K562 (cell line): ENCODE data around the gene LILRA2. TPM values are rescaled to one million over a fixed set of nuclear protein-coding genes. Genes with fewer than 3 reads are reported as not detected.

Experiments used
- ATAC-seq: fragments of 200-7000 bp; cut with Tn5 transposase; 3 replicates; pipeline ENCODE4 v1.9.1; 2020; ENCODE audit warnings: moderate library complexity
- BruUV-seq: library from RNA; stranded (reverse); fragments of 400-500 nt; replicated peaks from 2 replicates; lab custom pipeline; 2021; lab: Mats Ljungman, UMichigan
- CTCF ChIA-PET: fragments of 300-600 bp; formaldehyde crosslinking; extraction: SDS; loops from one replicate; lab custom pipeline; 2021; ENCODE audit warnings: low intra/inter-chr PET ratio; lab: Yijun Ruan, JAX
- POLR2A ChIA-PET: fragments of 300-600, 350-650 bp; sonication (Branson Sonifier 250); formaldehyde crosslinking; extraction: SDS; loops from one replicate; lab custom pipeline; 2021; ENCODE audit warnings: antibody characterized with exemption, inconsistent platforms; lab: Yijun Ruan, JAX
- DNase-seq, 4 experiments: peaks; one replicate each; pipeline versions ENCODE4 v3.0.0 to v3.0.0-alpha.2; 2011 to 2018; ENCODE audit warnings: low spot score in 3 of 4, mixed read lengths in 3 of 4; ENCODE audit errors: extremely low read depth in 1 of 4
- FAIRE-seq: peaks from 2 replicates; lab custom pipeline; 2011; peaks lifted over from hg19 to GRCh38; lab: Jason Lieb, UNC
- H2AFZ ChIP-seq: 2 replicates; pipeline ENCODE4 v1.6.0; 2011; ENCODE audit warnings: low read depth, low read length, control low read depth, inconsistent platforms
- H3K27ac ChIP-seq: fragments of 200-600 bp; 3 replicates; pipeline ENCODE4 v1.8.0; 2011; ENCODE audit warnings: low read depth, mild to moderate bottlenecking, control low read depth, inconsistent platforms, low read length, moderate library complexity, mixed read lengths; ENCODE audit errors: extremely low read depth
- H3K27me3 ChIP-seq, 2 experiments: fragments of 300-600 bp in 1 of 2; 2 replicates in 1 of 2; 3 replicates in 1 of 2; pipeline versions ENCODE4 v1.6.0 to v1.8.0; 2011; ENCODE audit warnings: inconsistent platforms in 2 of 2, low read length in 2 of 2, mild to moderate bottlenecking in 1 of 2, mixed read lengths in 1 of 2, moderate library complexity in 1 of 2; ENCODE audit not compliant: control insufficient read depth in 2 of 2, insufficient read depth in 2 of 2
- H3K36me3 ChIP-seq: fragments of 300-600 bp; 3 replicates; pipeline ENCODE4 v1.8.0; 2011; ENCODE audit warnings: mild to moderate bottlenecking, low read length, inconsistent platforms; ENCODE audit not compliant: control insufficient read depth, insufficient read depth
- H3K4me1 ChIP-seq, 2 experiments: fragments of 200-600 bp in 1 of 2; replicated peaks in 1 of 2; 2 replicates in 1 of 2; 3 replicates in 1 of 2; pipeline versions ENCODE4 v1.5.1 to v1.8.0; 2011; ENCODE audit warnings: inconsistent platforms in 2 of 2, low read length in 2 of 2, mild to moderate bottlenecking in 1 of 2, mixed read lengths in 1 of 2, moderate library complexity in 1 of 2; ENCODE audit not compliant: control insufficient read depth in 2 of 2, insufficient read depth in 2 of 2
- H3K4me2 ChIP-seq: 2 replicates; pipeline ENCODE4 v1.6.1; 2011; ENCODE audit warnings: low read length, control low read depth, inconsistent platforms, mixed read lengths; ENCODE audit not compliant: insufficient read depth
- H3K4me3 ChIP-seq: fragments of 200-600 bp; sonication (generic), shearing (Covaris generic); 2 replicates; pipeline ENCODE4 v1.5.1; 2016; ENCODE audit warnings: control low read depth, inconsistent platforms
- H3K79me2 ChIP-seq: fragments of 200-600 bp; 3 replicates; pipeline ENCODE4 v1.8.0; 2011; ENCODE audit warnings: low read length, inconsistent platforms; ENCODE audit not compliant: control insufficient read depth, insufficient read depth
- H3K9ac ChIP-seq, 2 experiments: 2 replicates each; pipeline versions ENCODE4 v1.6.0 to v1.6.1; 2011; ENCODE audit warnings: low read depth in 2 of 2, low read length in 2 of 2, control low read depth in 1 of 2, inconsistent platforms in 1 of 2, mild to moderate bottlenecking in 1 of 2, mixed read lengths in 1 of 2; ENCODE audit not compliant: insufficient read depth in 1 of 2
- H3K9me1 ChIP-seq: one replicate; pipeline ENCODE4 v1.6.0; 2011; ENCODE audit warnings: inconsistent platforms, mild to moderate bottlenecking, low read length, moderate library complexity; ENCODE audit not compliant: control insufficient read depth, insufficient read depth
- H3K9me3 ChIP-seq: replicated peaks from 2 replicates; pipeline ENCODE4 v1.5.1; 2011; ENCODE audit warnings: low read depth, low read length, inconsistent platforms; ENCODE audit not compliant: control insufficient read depth, insufficient read depth
- H4K20me1 ChIP-seq: replicated peaks from 2 replicates; pipeline ENCODE4 v1.6.1; 2011; ENCODE audit warnings: low read length, inconsistent platforms, mixed read lengths; ENCODE audit not compliant: control insufficient read depth, insufficient read depth
- BHLHE40 ChIP-seq: IDR thresholded peaks from 2 replicates; pipeline ENCODE4 v1.6.1; 2011; ENCODE audit warnings: low read length, improper control_type of control experiment
- PPARD ChIP-seq: fragments of 250-450 bp; sonication (Bioruptor Pico); IDR thresholded peaks from 2 replicates; pipeline ENCODE4 v1.8.0; 2022; ENCODE audit warnings: inconsistent platforms, mild to moderate bottlenecking, moderate library complexity
- RAD51 ChIP-seq: fragments of 450-650 bp; IDR thresholded peaks from 2 replicates; pipeline ENCODE4 v1.7.1; 2016; ENCODE audit warnings: low read depth, mild to moderate bottlenecking, borderline replicate concordance
- TCF15 ChIP-seq: fragments of 250-450 bp; sonication (Bioruptor Pico); IDR thresholded peaks from 2 replicates; pipeline ENCODE4 v1.8.0; 2022; ENCODE audit warnings: moderate library complexity, mild to moderate bottlenecking, inconsistent platforms
- USF1 ChIP-seq: sonication (generic); formaldehyde crosslinking; IDR thresholded peaks from 2 replicates; pipeline ENCODE4 v1.9.0; 2022; ENCODE audit warnings: mild to moderate bottlenecking, missing genetic modification reagents
- USF2 ChIP-seq: sonication (generic); formaldehyde crosslinking; IDR thresholded peaks from 2 replicates; pipeline ENCODE4 v1.5.0; 2020; ENCODE audit warnings: missing genetic modification reagents
- ZNF655 ChIP-seq: fragments of 250-450 bp; sonication (Bioruptor Pico); IDR thresholded peaks from 2 replicates; pipeline ENCODE4 v1.5.0; 2021
- WGBS: fragments of 100-300 bp; shearing (Covaris generic); methylation state at CpG from one replicate; pipeline ENCODE4 v1.1.6; 2016; ENCODE audit warnings: low coverage, mixed read lengths; ENCODE audit not compliant: insufficient coverage; ENCODE audit errors: missing lambda C conversion rate; 5-methylcytosine and 5-hydroxymethylcytosine counted together
- in situ Hi-C: fragments of 300-500 bp; cut with MboI; formaldehyde crosslinking; loops from 4 replicates; pipeline ENCODE4 v1.15.0; 2018; ENCODE audit warnings: inconsistent platforms, mixed read lengths
- intact Hi-C: fragments of 100-400 bp; cut with micrococcal nuclease; formaldehyde crosslinking; loops from 2 replicates; pipeline ENCODE4 v1.14.2; 2022
- polyA plus RNA-seq, 8 experiments: library from polyadenylated mRNA; depleted of rRNA in 4 of 8; stranded (reverse) in 5 of 8; unstranded in 3 of 8; fragments of >200 nt; fragmentation: Nextera tagmentation in 2 of 8; fragmentation: Illumina TruSeq in 1 of 8; extraction: Ambion mirVana in 2 of 8; extraction: Trizol in 1 of 8; gene quantifications; 2 replicates each; pipeline versions ENCODE4 v1.2.1 to v1.2.3, GENCODE V29; 2011 to 2014; ENCODE audit warnings: inconsistent platforms in 1 of 8, missing spikeins in 1 of 8
- total RNA-seq, 7 experiments: library from RNA; depleted of rRNA in 6 of 7; stranded (reverse); fragments of >200 nt in 6 of 7; fragmentation: Illumina TruSeq in 2 of 7; extraction: Trizol in 2 of 7; gene quantifications; 2 replicates each; pipeline versions ENCODE4 v1.2.1 to v1.2.3, GENCODE V29; 2011 to 2021; ENCODE audit warnings: low replicate concordance in 1 of 7
- TF ChIP-seq, protein P1 (sequence below): fragments of 450-650 bp; formaldehyde crosslinking; IDR thresholded peaks from 2 replicates; pipeline ENCODE4 v1.4.0; 2020; ENCODE audit warnings: mild to moderate bottlenecking, mixed read lengths

LILRA2 gene
- total and polyA plus RNA-seq, 9 of the 15 experiments (the other 6 are each of a cell fraction or from before 2014, with no cell fraction given) = 0.32 to 2.1 (median 0.96) TPM

DNA sequence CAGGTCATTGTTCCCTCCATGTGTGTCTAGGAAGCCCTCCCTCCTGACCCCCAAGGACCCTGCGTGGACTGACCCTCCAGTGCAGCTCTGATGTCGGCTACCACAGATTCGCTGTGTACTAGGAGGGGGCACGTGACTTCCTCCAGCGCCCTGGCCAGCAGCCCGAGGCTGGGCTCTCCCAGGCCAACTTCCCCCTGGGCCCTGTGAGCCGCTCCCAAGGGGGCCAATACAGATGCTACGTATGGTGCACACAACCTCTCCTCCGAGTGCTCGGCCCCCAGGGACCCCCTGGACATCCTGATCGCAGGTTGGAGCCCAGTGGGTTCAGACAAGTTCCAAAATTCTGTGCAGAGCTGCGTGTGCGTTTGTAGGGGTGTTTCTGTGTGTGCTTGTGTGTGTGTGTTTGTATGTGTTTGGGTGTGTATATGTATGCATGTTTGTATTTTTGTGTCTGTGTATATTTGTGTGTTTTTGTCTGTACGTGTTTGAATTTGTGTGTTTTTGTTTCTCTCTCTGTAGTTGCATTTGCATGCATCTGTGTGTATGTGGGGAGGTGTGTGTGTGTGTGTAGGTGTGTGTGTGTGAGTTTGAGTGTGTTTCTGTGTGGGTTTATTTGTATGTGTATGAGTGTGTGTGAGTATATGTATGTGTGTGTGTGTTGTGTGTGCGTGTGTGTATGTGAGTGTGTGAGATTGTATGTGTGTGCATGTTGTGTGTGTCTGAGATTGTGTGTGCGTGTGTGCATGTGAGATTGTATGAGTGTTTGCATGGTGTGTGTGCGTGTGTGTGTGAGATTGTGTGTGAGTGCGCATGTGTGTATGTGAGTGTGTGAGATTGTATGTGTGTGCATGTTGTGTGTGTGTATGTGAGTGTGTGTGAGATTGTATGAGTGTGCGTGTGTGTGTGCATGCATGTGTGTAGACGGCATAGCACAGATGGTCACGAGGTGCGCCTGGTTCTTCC, 21.4 kb upstream of the LILRA2 start:
- Histone ChIP-seq H3K36me3 (no peaks in the 10 kb centered on the region), H3K9me1 (no peaks in the 10 kb centered on the region), H3K9ac (no peak overlapping the region), H4K20me1 (no peaks in the 10 kb centered on the region), H2AFZ (no peak overlapping the region), H3K4me2 (no peak overlapping the region), H3K27ac (no peak overlapping the region), H3K79me2 (no peaks in the 10 kb centered on the region), H3K4me3 (no peak overlapping the region), H3K4me1 (peaks cover 0 to 5% of the 10 kb centered on the region in 2 experiments; a peak in 2 of 5 replicates), H3K27me3 (peaks cover 36 to 66% of the 10 kb centered on the region in 2 experiments), H3K9me3 (no peaks in the 10 kb centered on the region)
- BruUV-seq = no TSS peak
- in situ Hi-C loops = no loop called here
- FAIRE-seq (no peak), DNase-seq (no peak), ATAC-seq (no peak)
- peak; percentile 34; the same call in 1 of the 2 replicates for TF ChIP-seq RAD51
- no peak for TF ChIP-seq ZNF655
- TF ChIP-seq, protein P1, sequence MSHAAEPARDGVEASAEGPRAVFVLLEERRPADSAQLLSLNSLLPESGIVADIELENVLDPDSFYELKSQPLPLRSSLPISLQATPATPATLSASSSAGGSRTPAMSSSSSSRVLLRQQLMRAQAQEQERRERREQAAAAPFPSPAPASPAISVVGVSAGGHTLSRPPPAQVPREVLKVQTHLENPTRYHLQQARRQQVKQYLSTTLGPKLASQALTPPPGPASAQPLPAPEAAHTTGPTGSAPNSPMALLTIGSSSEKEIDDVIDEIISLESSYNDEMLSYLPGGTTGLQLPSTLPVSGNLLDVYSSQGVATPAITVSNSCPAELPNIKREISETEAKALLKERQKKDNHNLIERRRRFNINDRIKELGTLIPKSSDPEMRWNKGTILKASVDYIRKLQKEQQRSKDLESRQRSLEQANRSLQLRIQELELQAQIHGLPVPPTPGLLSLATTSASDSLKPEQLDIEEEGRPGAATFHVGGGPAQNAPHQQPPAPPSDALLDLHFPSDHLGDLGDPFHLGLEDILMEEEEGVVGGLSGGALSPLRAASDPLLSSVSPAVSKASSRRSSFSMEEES = peak; percentile 85
- no peak for TF ChIP-seq TCF15 (CRISPR knock-in tag)
- TF ChIP-seq USF2 = peak; percentile 70
- no peak for TF ChIP-seq PPARD (CRISPR knock-in tag)
- peak; percentile 56 for TF ChIP-seq USF1 (CRISPR knock-in tag)
- peak; percentile 70 for TF ChIP-seq BHLHE40
- intact Hi-C loops = no loop called here
- ChIA-PET CTCF (no interaction called here), POLR2A (no interaction called here)
- 4% methylated on average over 22 of the region's 22 CpGs for WGBS
